GM12865 (cell line): ENCODE results near the gene PLEKHA8.

ENCODE experiments used
- DNase-seq: peaks from one replicate; pipeline ENCODE4 v3.0.0; 2010; ENCODE audit warnings: low read depth
- H3K4me3 ChIP-seq: 2 replicates; pipeline ENCODE4 v1.5.1; 2011; ENCODE audit warnings: mild to moderate bottlenecking, low read depth, low read length, control low read depth
- CTCF ChIP-seq: IDR thresholded peaks from 2 replicates; pipeline ENCODE4 v1.5.1; 2011; ENCODE audit warnings: low read length, control low read depth, low read depth, inconsistent platforms; ENCODE audit not compliant: insufficient read depth; ENCODE audit errors: missing control alignments

Gene PLEKHA8

GRCh38 chr7:29990931-29991330 is 37.3 kb upstream of the PLEKHA8 start:
- DNase-seq = no peak
- no peak overlapping the region for H3K4me3 ChIP-seq
- no peak for TF ChIP-seq CTCF

GRCh38 chr7:29991937-29992336 is 36.3 kb upstream of the PLEKHA8 start:
- DNase-seq = no peak
- H3K4me3 ChIP-seq = no peak overlapping the region
- no peak for TF ChIP-seq CTCF

- TF ChIP-seq CTCF = no peak
- DNase-seq = no peak
- H3K4me3 ChIP-seq = no peak overlapping the region
Observed at GRCh38 chr7:29993140-29993539, 35.1 kb upstream of the PLEKHA8 start.

- no peak for TF ChIP-seq CTCF
- DNase-seq = no peak
- no peak overlapping the region for H3K4me3 ChIP-seq
Observed at GRCh38 chr7:29995652-29996051, 32.6 kb upstream of the PLEKHA8 start.

GRCh38 chr7:29996321-29996720 is 31.9 kb upstream of the PLEKHA8 start:
- no peak overlapping the region for H3K4me3 ChIP-seq
- no peak for TF ChIP-seq CTCF
- no peak for DNase-seq

GRCh38 chr7:29998489-29998888 is 29.7 kb upstream of the PLEKHA8 start:
- H3K4me3 ChIP-seq = no peak overlapping the region
- DNase-seq = no peak
- TF ChIP-seq CTCF = no peak

GRCh38 chr7:30001998-30002397 is 26.2 kb upstream of the PLEKHA8 start:
- TF ChIP-seq CTCF = no peak
- DNase-seq = no peak
- no peak overlapping the region for H3K4me3 ChIP-seq
